IMR-90 (cell line): ENCODE measurements around the gene CFAP221. TPM values are rescaled to one million over a fixed set of nuclear protein-coding genes. Genes with fewer than 3 reads are reported as not detected.

Source experiments
- ATAC-seq: fragments of 200-7000 bp; cut with Tn5 transposase; 2 replicates; pipeline ENCODE4 v1.9.1; 2020; ENCODE audit warnings: low read depth, mild to moderate bottlenecking, moderate library complexity
- BruUV-seq: library from RNA; stranded (reverse); fragments of 400-500 nt; replicated peaks from 2 replicates; lab custom pipeline; 2021; lab: Mats Ljungman, UMichigan
- CTCF ChIA-PET: fragments of 300-600 bp; formaldehyde crosslinking; extraction: SDS; loops from one replicate; lab custom pipeline; 2021; ENCODE audit warnings: antibody characterized with exemption; lab: Yijun Ruan, JAX
- POLR2A ChIA-PET: fragments of 300-600 bp; sonication (Branson Sonifier 250); formaldehyde crosslinking; loops from one replicate; lab custom pipeline; 2022; ENCODE audit warnings: antibody characterized with exemption; ENCODE audit not compliant: unreplicated experiment; lab: Charles Lee
- DNase-seq: peaks from one replicate; pipeline ENCODE4 v3.0.0; 2013
- H2AFZ ChIP-seq: replicated peaks from 2 replicates; pipeline ENCODE3; 2013; ENCODE audit warnings: low read length, mild to moderate bottlenecking; ENCODE audit not compliant: poor library complexity
- H2AK5ac ChIP-seq: 2 replicates; pipeline ENCODE4 v1.6.1; 2013; ENCODE audit warnings: low read depth, low read length, inconsistent platforms
- H2AK9ac ChIP-seq: replicated peaks from 2 replicates; pipeline ENCODE3; 2013; ENCODE audit warnings: mild to moderate bottlenecking, low read depth, low read length, moderate library complexity; ENCODE audit not compliant: poor library complexity
- H2BK120ac ChIP-seq: 2 replicates; pipeline ENCODE4 v1.6.1; 2013; ENCODE audit warnings: low read depth, low read length, inconsistent platforms
- H2BK15ac ChIP-seq: 3 replicates; pipeline ENCODE4 v1.6.1; 2013; ENCODE audit warnings: low read depth, low read length, inconsistent platforms
- H2BK20ac ChIP-seq: 2 replicates; pipeline ENCODE4 v1.6.1; 2013; ENCODE audit warnings: low read depth, mild to moderate bottlenecking, inconsistent platforms, low read length, moderate library complexity
- H2BK5ac ChIP-seq: 2 replicates; pipeline ENCODE4 v1.6.1; 2013; ENCODE audit warnings: mild to moderate bottlenecking, low read depth, low read length, inconsistent platforms; ENCODE audit not compliant: poor library complexity, severe bottlenecking
- H3K14ac ChIP-seq: replicated peaks from 2 replicates; pipeline ENCODE4 v1.6.1; 2013; ENCODE audit warnings: low read depth, low read length, inconsistent platforms
- H3K18ac ChIP-seq: 2 replicates; pipeline ENCODE4 v1.6.1; 2013; ENCODE audit warnings: low read depth, low read length, control low read depth
- H3K23ac ChIP-seq: 2 replicates; pipeline ENCODE4 v1.6.1; 2013; ENCODE audit warnings: low read depth, low read length, inconsistent platforms
- H3K27ac ChIP-seq: 2 replicates; pipeline ENCODE4 v1.5.1; 2013; ENCODE audit warnings: mild to moderate bottlenecking, control low read depth, low read length; ENCODE audit not compliant: insufficient read depth
- H3K27me3 ChIP-seq: 2 replicates; pipeline ENCODE4 v1.6.1; 2013; ENCODE audit warnings: low read length; ENCODE audit not compliant: control insufficient read depth, insufficient read depth
- H3K36me3 ChIP-seq: 2 replicates; pipeline ENCODE4 v1.6.1; 2013; ENCODE audit warnings: low read length, mixed read lengths; ENCODE audit not compliant: control insufficient read depth, insufficient read depth
- H3K4ac ChIP-seq: 2 replicates; pipeline ENCODE4 v1.6.1; 2013; ENCODE audit warnings: low read depth, low read length, inconsistent platforms
- H3K4me1 ChIP-seq: 2 replicates; pipeline ENCODE4 v1.6.1; 2013; ENCODE audit warnings: low read length, mixed read lengths; ENCODE audit not compliant: control insufficient read depth, insufficient read depth
- H3K4me2 ChIP-seq: 2 replicates; pipeline ENCODE4 v1.6.1; 2013; ENCODE audit warnings: low read depth, mild to moderate bottlenecking, control low read depth, low read length, moderate library complexity
- H3K4me3 ChIP-seq: 2 replicates; pipeline ENCODE4 v1.5.1; 2013; ENCODE audit warnings: low read depth, mild to moderate bottlenecking, control low read depth, low read length, moderate library complexity; ENCODE audit not compliant: insufficient read depth
- H3K56ac ChIP-seq: 2 replicates; pipeline ENCODE4 v1.6.1; 2013; ENCODE audit warnings: low read length, inconsistent platforms; ENCODE audit not compliant: insufficient read depth; ENCODE audit errors: extremely low read depth
- H3K79me1 ChIP-seq, 2 experiments: 2 replicates each; pipeline ENCODE4 v1.6.1; 2013; ENCODE audit warnings: low read length in 2 of 2, inconsistent platforms in 1 of 2, low read depth in 1 of 2
- H3K9ac ChIP-seq: 2 replicates; pipeline ENCODE4 v1.6.1; 2013; ENCODE audit warnings: low read depth, low read length, control low read depth
- H3K9me1 ChIP-seq: 2 replicates; pipeline ENCODE4 v1.6.1; 2013; ENCODE audit warnings: low read length, inconsistent platforms; ENCODE audit not compliant: insufficient read depth
- H3K9me3 ChIP-seq: 2 replicates; pipeline ENCODE4 v1.6.1; 2013; ENCODE audit warnings: low read length; ENCODE audit not compliant: control insufficient read depth, insufficient read depth
- H4K20me1 ChIP-seq: 2 replicates; pipeline ENCODE4 v1.6.1; 2013; ENCODE audit warnings: low read length, inconsistent platforms; ENCODE audit not compliant: insufficient read depth
- H4K5ac ChIP-seq: 2 replicates; pipeline ENCODE4 v1.6.1; 2013; ENCODE audit warnings: mild to moderate bottlenecking, low read depth, low read length, control low read depth
- H4K8ac ChIP-seq, 2 experiments: 2 replicates each; pipeline ENCODE4 v1.6.1; 2013; ENCODE audit warnings: low read depth in 2 of 2, low read length in 2 of 2, control low read depth in 1 of 2, inconsistent platforms in 1 of 2
- H4K91ac ChIP-seq: 2 replicates; pipeline ENCODE4 v1.6.1; 2013; ENCODE audit warnings: low read depth, low read length, inconsistent platforms; ENCODE audit not compliant: insufficient read depth
- BHLHE40 ChIP-seq: fragments of 150-350 bp; IDR thresholded peaks from 2 replicates; pipeline ENCODE4 v1.6.1; 2016; ENCODE audit warnings: mild to moderate bottlenecking, low read depth, low read length
- WGBS, 2 experiments: methylation state at CpG; one replicate each; pipeline versions ENCODE4 v1.1.5 to v1.1.7; 2013; ENCODE audit warnings: missing lambda C conversion rate in 2 of 2; ENCODE audit not compliant: insufficient read length in 1 of 2; ENCODE audit errors: extremely low coverage in 2 of 2; 5-methylcytosine and 5-hydroxymethylcytosine counted together
- dilution Hi-C: fragments of 300-500 bp; cut with HindIII; formaldehyde crosslinking; loops from one replicate; pipeline ENCODE4 v1.14.3; 2018; ENCODE audit warnings: low sequenced_read_pairs; ENCODE audit not compliant: unreplicated experiment
- in situ Hi-C: fragments of 300-500 bp; cut with MboI; formaldehyde crosslinking; loops from 3 replicates; pipeline ENCODE4 v1.14.3; 2019; ENCODE audit warnings: low sequenced_read_pairs, inconsistent platforms, mixed read lengths
- intact Hi-C: fragments of 100-400 bp; cut with micrococcal nuclease; formaldehyde crosslinking; loops from 2 replicates; pipeline ENCODE4 v1.10.0; 2022
- polyA plus RNA-seq, 3 experiments: library from polyadenylated mRNA; depleted of rRNA; stranded (reverse); fragments of >200 nt; gene quantifications; 2 replicates each; pipeline ENCODE4 v1.2.3, GENCODE V29; 2012; ENCODE audit warnings: low replicate concordance in 1 of 3
- total RNA-seq: library from RNA; depleted of rRNA; stranded (reverse); fragments of >200 nt; gene quantifications from 2 replicates; pipeline ENCODE4 v1.2.3, GENCODE V29; 2012

CFAP221 gene
- total and polyA plus RNA-seq, 2 of the 4 experiments (the other 2 are of a cell fraction): not detected

GRCh38 chr2:119545754-119546446 is 1.7 kb downstream of the CFAP221 start:
- no peak for ATAC-seq
- POLR2A ChIA-PET: no interaction called here
- CTCF ChIA-PET: no interaction called here

More at GRCh38 chr2:119545754-119546446, 1.7 kb downstream of the CFAP221 start:
- Histone ChIP-seq H3K4me3 (no peak overlapping the region), H2BK120ac (no peak overlapping the region), H3K23ac (no peak overlapping the region), H4K91ac (no peak overlapping the region), H3K9ac (no peak overlapping the region), H3K9me1 (no peaks in the 10 kb centered on the region), H2BK5ac (no peak overlapping the region), H3K14ac (no peak overlapping the region), H4K5ac (no peak overlapping the region), H2AFZ (no peak overlapping the region), H2AK5ac (no peak overlapping the region), H3K36me3 (no peaks in the 10 kb centered on the region), H2BK20ac (no peak overlapping the region), H3K4me2 (no peak overlapping the region), H4K8ac (no peak overlapping the region), H2BK15ac (no peak overlapping the region), H3K79me1 (no peaks in the 10 kb centered on the region), H3K9me3 (no peaks in the 10 kb centered on the region), H3K4me1 (no peaks in the 10 kb centered on the region), H3K27ac (no peak overlapping the region), H3K56ac (no peak overlapping the region), H2AK9ac (no peak overlapping the region), H3K18ac (no peak overlapping the region), H3K4ac (no peak overlapping the region), H3K27me3 (peaks cover 22% of the 10 kb centered on the region), H4K20me1 (no peaks in the 10 kb centered on the region)
- TF ChIP-seq BHLHE40: no peak
- intact Hi-C loops: no loop called here
- no peak for DNase-seq
- dilution Hi-C loops: no loop called here
- BruUV-seq: no TSS peak
- WGBS, 2 experiments: 20% methylated on average over 1 of the region's 6 CpGs; no CpG with 5 or more reads in 1 of the 2 experiments
- in situ Hi-C loops: no loop called here
